GM18951 (cell line): ENCODE measurements around the gene OSER1.

Experiments used
- POLR2A ChIP-seq: IDR thresholded peaks from 4 replicates; pipeline ENCODE4 v1.6.1; 2011; ENCODE audit warnings: mild to moderate bottlenecking; ENCODE audit not compliant: insufficient read length, insufficient read depth; ENCODE audit errors: extremely low read depth
- in situ Hi-C: fragments of 300-500 bp; cut with MboI; formaldehyde crosslinking; loops from one replicate; pipeline ENCODE4 v1.12.0; 2022; ENCODE audit warnings: low sequenced_read_pairs, mixed read lengths, inconsistent platforms; ENCODE audit not compliant: unreplicated experiment

Gene OSER1

DNA sequence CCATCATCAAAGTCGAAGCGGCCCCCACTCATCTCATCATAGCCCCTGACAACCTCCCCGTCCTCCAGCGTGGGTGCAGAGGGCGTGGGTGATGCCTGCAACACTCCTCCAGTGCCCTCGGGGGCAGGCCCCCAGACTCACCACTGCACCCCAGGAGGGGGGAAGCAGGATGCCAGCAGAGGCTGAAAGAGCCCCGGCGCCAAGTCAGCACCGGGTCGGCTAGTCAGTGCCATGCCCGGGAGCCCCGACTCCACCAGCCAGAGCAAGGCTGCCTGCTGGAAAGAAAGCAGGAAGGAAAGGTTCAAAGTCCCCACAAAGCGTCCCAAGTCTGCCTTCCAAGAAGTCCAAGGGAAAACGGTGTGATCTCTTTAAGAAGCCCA lies 23.9 kb downstream of the OSER1 start:
- no peak for TF ChIP-seq POLR2A
- in situ Hi-C loops, result loop anchor here (5.0 kb wide), 1 partner anchor 74 kb away; no protein-coding TSS in a partner anchor

DNA sequence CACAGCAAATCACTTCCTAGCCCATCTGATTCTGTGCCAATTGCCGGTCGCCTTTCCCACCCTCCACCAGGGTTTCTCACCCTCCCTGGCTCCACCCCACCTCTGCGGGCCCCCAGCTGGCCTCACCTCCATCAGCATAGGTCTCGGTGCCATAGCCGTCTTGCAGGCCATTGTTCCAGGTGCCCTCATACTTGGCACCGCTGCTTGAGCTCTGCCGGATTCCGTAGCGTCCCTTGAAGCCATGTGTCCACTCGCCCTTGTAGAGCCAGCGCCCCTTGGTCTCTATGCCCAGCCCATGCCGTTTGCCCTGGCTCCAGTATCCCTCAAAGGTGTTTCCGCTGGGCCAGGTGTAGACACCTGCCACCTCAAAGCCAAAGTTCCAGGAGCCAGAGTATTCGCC lies 24.4 kb downstream of the OSER1 start:
- TF ChIP-seq POLR2A, result no peak
- in situ Hi-C loops, result loop anchor here (5.0 kb wide), 1 partner anchor 74 kb away; no protein-coding TSS in a partner anchor

DNA sequence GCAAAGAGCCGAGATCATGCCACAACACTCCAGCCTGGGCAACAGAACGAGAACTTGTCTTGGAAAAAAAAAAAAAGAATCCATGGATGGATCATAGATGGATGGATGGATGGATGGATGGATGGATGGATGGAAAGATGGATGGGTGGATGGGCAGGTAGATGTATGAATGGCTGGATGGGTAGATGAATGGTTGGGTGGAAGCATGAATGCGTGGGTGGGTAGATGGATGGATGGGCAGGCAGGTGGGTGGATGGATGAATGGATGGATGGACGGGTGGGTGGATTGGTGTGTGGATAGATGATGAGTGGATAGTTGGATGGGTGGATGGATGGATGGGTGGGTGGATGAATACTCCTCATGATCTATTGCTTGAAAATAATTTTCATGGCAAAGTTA lies 25.0 kb downstream of the OSER1 start:
- in situ Hi-C loops, result loop anchor here (5.0 kb wide), 1 partner anchor 73 kb away; no protein-coding TSS in a partner anchor
- TF ChIP-seq POLR2A, result no peak

DNA sequence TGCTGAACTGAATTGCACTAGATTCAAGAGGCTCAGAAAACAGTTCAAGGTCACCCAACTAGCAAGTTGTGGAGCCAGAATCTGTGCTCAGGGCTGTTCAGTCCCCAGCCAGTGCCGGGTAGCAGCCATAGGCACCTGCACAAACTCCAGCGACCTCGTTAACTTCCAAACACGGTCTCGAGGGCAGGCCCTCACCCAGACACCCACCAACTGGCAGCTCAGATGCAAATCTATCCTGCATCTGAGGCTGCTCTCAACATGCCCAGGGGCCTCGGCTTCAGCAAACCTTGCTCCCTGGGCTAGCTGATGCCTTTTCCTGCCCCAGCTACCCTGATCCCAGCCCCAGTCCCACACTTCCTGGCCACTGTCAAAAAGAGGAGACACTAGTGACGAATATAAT lies 27.3 kb downstream of the OSER1 start:
- in situ Hi-C loops, result no loop called here
- TF ChIP-seq POLR2A, result no peak

DNA sequence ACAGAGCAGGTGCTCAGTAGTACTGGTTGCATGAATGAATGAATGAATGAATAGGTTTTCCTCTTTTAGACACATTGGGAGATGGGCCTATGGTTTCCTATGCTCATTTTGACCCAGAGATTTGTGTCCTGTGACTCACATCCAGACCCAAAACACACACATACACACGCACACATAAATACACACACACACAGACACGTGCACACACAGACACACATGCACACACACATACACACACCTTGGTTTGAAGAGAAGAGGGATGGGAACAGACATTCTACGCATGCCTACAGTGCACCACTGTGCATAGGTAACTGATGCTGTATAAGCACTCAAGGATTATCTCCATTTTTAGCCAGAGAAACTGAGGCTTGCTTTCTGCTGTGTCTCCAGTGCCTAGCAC lies 27.7 kb downstream of the OSER1 start:
- in situ Hi-C loops, result no loop called here
- no peak for TF ChIP-seq POLR2A

DNA sequence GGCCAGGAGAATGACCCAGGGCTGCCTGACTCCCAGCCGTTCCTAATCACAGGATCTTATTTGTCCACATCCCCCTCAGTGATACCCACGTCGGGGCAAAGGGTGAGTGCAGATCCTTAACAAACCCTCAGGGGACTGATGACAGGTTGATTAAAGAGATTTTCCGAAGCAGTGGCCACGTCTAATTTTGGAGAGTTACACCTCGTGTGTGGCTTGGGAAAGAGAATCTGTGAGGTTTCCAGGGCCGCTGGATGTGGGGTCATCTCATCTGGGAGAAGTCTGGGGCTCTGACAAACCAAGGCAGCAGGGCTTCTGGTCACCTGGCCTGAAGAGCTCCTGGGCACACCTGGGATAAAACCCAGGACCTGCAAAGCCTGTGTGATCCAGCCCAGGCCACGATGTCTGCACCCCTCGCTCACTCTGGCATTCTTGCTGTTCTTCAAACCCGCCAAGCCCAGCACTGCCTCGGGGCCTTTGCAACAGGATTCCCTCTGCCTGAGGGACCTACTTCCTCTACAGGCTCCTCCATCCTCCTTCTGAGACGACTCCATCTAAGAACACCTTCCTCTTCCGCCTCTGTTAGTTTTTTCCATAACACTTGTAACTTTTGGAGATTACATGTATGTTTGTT lies 28.3 kb downstream of the OSER1 start:
- TF ChIP-seq POLR2A, result no peak
- in situ Hi-C loops, result no loop called here

DNA sequence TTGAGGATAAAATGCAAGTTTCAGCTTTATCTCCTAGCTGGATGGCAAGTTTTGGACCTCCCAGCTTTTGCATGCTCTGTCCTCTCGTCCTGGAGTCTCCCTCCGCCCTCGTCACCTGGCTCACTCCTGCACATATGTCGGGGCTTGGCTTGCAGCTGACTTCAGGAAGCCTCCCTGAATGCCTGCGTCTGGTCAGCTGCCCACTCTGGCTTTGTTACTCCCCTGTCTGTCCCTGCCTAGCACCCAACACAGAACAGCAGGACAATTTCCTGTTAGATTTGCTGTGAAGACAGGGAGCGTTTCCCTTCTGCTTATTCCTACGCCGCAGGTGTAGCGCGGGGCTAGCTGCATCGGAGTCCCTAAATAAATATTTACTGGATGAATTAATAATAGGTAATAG lies 29.0 kb downstream of the OSER1 start:
- in situ Hi-C loops, result no loop called here
- no peak for TF ChIP-seq POLR2A

DNA sequence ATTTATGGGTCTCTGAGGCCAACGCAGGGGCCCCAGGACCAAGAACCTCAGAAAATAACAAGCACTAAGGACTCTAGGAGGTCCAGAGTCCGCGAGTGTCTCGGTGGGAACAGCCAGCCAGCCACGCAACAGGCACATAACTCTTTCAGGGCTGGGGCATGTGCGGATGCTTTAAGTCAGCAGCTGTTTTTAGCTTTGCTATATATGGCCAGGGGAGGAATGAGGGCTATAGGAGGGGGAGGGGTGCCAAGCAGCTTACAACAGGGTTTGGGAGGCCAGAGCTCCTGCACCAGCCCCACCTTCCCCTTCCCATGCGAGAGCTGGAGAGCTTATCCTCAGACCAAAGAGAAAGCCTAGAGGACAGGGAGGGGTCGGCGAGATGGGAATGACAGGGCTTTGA lies 29.8 kb downstream of the OSER1 start:
- in situ Hi-C loops, result no loop called here
- no peak for TF ChIP-seq POLR2A

DNA sequence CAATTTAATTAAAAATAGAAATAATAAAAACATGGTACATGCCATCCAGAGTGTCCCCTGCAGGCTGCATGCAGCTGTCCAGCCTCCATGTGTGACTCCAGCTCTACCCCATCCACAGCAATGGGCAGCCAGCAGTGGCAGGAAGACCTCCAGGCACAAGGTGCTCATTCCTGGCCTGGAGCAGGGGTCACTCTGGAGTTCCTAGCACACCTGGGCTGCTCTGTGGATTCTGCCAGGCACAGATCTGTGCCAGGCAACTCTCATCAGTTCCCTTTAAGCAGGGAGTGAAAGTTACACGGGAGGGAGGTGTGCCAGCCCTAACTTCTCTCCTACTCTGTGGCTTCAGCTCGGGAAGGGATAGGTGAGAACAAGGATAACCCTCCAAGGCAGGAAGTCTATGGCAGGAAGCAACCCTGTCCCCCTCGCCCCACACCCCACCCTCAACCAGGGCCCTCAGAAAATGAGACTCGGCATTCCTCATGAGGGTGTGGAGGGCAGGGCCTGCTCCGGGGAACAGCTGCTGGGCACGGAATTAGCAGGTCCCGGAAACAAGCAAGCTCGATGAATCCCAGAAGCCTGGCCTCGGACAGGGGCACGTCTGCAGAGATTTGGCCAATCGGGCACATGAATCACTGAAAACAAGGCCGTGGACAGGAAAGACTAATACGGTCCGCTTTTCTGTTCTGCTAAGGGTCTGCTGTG lies 33.6 kb downstream of the OSER1 start:
- in situ Hi-C loops, result no loop called here
- TF ChIP-seq POLR2A, result no peak

DNA sequence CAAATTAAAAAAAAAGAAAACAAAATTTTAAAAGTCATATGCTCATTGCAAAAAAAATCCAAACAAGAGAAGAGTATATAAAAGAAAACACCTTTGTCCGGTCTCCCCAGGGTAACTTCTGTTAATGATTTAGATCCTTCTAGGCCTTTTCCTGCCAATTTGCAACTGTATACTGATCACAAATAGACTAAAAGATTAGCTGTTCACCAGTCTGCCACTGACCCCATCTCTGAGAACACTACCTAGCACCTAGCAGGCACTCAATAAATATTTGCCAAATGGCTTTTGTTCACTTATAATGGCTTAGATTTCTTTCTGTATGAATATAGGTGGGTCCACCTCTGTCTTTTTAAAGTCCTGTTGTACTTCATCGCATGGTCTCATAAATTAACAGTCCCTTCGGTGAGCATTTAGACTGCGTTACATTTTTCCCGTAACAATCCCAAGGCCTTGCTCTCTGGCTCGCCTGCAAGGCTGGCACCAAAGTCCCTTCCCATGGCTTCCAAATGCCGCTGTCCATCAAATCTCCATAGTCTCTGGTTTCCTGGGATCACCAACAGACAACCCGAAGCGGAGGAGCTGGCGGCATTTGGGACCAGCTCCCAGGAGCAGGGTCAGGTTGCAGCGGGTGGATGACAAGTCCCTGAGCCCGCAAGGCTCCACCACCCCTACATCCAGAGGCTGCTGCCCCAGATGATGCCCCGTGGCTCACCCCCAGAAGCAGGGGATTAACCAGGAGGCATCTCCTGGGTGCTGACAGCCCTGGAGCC lies 35.4 kb downstream of the OSER1 start:
- in situ Hi-C loops, result no loop called here
- TF ChIP-seq POLR2A, result no peak

DNA sequence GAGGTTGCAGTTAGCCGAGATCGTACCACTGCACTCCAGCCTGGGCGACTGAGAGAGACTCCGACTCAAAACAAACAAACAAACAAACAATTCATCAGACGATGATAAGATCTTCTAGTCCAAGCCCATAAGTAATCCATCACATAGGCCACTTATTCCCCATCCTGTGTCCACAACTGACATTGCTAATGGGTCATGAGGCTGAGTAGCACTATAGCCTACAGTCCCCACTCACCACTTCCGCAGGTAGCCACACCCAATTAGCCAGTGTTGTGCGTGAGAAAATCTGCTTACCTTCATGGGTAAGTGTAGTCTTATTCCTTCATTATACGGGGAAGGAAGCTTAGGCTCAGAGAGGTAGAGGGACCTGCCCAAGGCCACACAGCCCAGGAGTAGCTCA lies 36.7 kb downstream of the OSER1 start:
- TF ChIP-seq POLR2A, result no peak
- in situ Hi-C loops, result no loop called here

DNA sequence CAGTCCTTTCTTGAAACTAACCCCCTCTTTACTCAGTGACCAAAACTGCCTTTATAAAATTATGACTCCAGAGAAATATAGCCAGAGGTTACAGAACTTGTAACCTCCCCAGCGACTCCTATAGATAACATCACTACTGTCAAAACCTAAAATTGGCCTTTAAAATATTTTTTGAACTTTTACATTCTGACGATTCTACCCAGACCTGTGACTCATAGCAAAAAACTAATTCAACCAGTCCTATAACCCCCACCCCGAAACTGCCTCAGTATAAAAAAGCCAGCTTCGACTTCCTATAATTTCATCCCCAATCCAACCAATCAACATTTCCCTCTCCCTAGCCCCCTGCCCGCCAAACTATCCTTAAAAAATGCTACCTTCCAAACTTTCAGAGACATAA lies 37.5 kb downstream of the OSER1 start:
- in situ Hi-C loops, result no loop called here
- no peak for TF ChIP-seq POLR2A

DNA sequence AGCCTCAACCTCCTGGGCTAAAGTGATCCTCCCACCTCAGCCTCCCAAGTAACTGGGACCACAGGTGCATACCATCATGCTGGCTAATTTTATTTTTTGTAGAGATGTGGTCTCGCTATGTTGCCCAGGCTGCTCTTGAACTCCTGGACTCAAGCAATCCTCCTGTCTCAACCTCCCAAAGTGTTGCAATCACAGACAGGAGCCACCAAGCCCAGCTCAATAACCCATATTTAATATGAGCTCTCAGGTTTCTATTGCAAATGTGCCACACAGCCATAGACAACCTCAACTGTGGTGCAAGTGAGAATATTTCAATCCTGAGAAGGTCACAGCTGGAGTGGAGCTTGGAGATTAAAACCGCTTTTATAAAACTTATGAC lies 38.0 kb downstream of the OSER1 start:
- no peak for TF ChIP-seq POLR2A
- in situ Hi-C loops, result no loop called here

DNA sequence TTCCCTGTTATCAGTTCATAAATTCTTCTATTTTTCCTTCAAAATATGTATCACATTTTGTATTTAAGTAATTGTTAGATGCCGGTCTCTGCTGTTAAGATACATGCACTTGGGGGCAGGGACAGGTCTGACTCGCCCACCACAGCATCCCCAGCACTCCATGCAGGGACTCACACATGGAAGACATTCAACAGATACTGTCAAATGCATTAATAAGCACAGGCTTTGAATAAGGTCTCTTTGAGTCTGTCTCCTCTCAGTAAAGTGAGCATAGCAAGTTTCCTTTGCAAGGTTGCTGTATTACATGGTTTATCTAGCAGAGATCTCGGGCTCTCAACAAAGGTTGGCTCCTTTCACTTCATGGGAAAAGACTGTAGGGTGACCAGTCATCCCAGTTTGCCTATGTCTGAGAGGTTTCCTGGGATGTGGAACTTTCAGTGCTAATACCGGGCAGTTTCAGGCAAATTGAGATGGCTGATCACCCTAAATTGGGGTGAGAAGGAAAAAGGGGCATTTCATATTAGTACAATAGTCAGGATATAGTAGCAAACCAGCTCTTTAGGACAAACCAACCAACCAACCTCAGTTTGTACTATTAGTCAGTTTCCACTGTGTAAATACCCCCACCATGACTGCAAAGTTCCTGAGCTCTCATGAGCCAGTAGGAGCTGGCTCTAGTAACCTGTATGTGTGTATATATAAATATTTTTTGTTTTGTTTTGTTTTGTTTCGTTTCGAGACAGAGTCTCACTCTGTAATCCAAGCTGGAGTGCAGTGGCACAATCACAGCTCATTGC lies 38.6 kb downstream of the OSER1 start:
- TF ChIP-seq POLR2A, result no peak
- in situ Hi-C loops, result no loop called here
